H9 (cell line): Measurements from ENCODE around the gene ESX1. TPM values are rescaled to one million over a fixed set of nuclear protein-coding genes. Genes with fewer than 3 reads are reported as not detected.

ENCODE experiments used
- DNase-seq: peaks from one replicate; pipeline ENCODE4 v3.0.0-alpha.2; 2017
- H2AFZ ChIP-seq: one replicate; pipeline ENCODE4 v1.6.1; 2013; ENCODE audit warnings: mild to moderate bottlenecking, low read length, control low read depth, moderate library complexity
- H2AK5ac ChIP-seq: 2 replicates; pipeline ENCODE4 v1.6.1; 2013; ENCODE audit warnings: low read length, control low read depth, mixed read lengths; ENCODE audit not compliant: insufficient read length
- H2BK120ac ChIP-seq: one replicate; pipeline ENCODE4 v1.6.1; 2013; ENCODE audit warnings: low read depth, mild to moderate bottlenecking, low read length, control low read depth, inconsistent platforms; ENCODE audit not compliant: poor library complexity, severe bottlenecking
- H2BK12ac ChIP-seq: 2 replicates; pipeline ENCODE4 v1.6.1; 2013; ENCODE audit warnings: low read length, control low read depth, mixed read lengths, low read depth; ENCODE audit not compliant: insufficient read length
- H2BK15ac ChIP-seq: 2 replicates; pipeline ENCODE4 v1.6.1; 2013; ENCODE audit warnings: low read depth, low read length, control low read depth
- H2BK20ac ChIP-seq: one replicate; pipeline ENCODE4 v1.6.1; 2013; ENCODE audit warnings: low read depth, mild to moderate bottlenecking, low read length, control low read depth, inconsistent platforms; ENCODE audit not compliant: poor library complexity, severe bottlenecking
- H2BK5ac ChIP-seq: 2 replicates; pipeline ENCODE4 v1.6.1; 2013; ENCODE audit warnings: low read length, control low read depth, mixed read lengths; ENCODE audit not compliant: insufficient read length
- H3K14ac ChIP-seq: 2 replicates; pipeline ENCODE4 v1.6.1; 2013; ENCODE audit warnings: low read length, control low read depth; ENCODE audit not compliant: insufficient read depth
- H3K18ac ChIP-seq: 2 replicates; pipeline ENCODE4 v1.6.1; 2013; ENCODE audit warnings: low read depth, mild to moderate bottlenecking, mixed read lengths, low read length, control low read depth; ENCODE audit not compliant: insufficient read length
- H3K23ac ChIP-seq: 2 replicates; pipeline ENCODE4 v1.6.1; 2013; ENCODE audit warnings: low read length, control low read depth, mixed read lengths, low read depth; ENCODE audit not compliant: insufficient read length
- H3K23me2 ChIP-seq: 2 replicates; pipeline ENCODE4 v1.6.1; 2013; ENCODE audit warnings: low read depth, mild to moderate bottlenecking, mixed read lengths, low read length, control low read depth; ENCODE audit not compliant: insufficient read length, poor library complexity, severe bottlenecking
- H3K27ac ChIP-seq: 2 replicates; pipeline ENCODE4 v1.5.1; 2013; ENCODE audit warnings: low read length, control low read depth, mixed read lengths, low read depth; ENCODE audit not compliant: insufficient read length
- H3K27me3 ChIP-seq: 2 replicates; pipeline ENCODE4 v1.6.1; 2013; ENCODE audit warnings: low read length, control low read depth, inconsistent platforms; ENCODE audit not compliant: insufficient read depth
- H3K4ac ChIP-seq: 2 replicates; pipeline ENCODE4 v1.6.1; 2013; ENCODE audit warnings: low read depth, mild to moderate bottlenecking, control low read depth, inconsistent platforms, low read length, moderate library complexity
- H3K4me1 ChIP-seq: 2 replicates; pipeline ENCODE4 v1.6.1; 2013; ENCODE audit warnings: low read length, control low read depth, inconsistent platforms; ENCODE audit not compliant: insufficient read depth
- H3K4me2 ChIP-seq: 2 replicates; pipeline ENCODE4 v1.6.1; 2013; ENCODE audit warnings: low read length, control low read depth, mixed read lengths; ENCODE audit not compliant: insufficient read length, insufficient read depth
- H3K56ac ChIP-seq: 2 replicates; pipeline ENCODE4 v1.6.1; 2013; ENCODE audit warnings: low read depth, mild to moderate bottlenecking, mixed read lengths, low read length, control low read depth; ENCODE audit not compliant: insufficient read length
- H3K79me1 ChIP-seq: 2 replicates; pipeline ENCODE4 v1.6.1; 2013; ENCODE audit warnings: low read depth, mild to moderate bottlenecking, moderate library complexity, low read length, control low read depth, inconsistent platforms; ENCODE audit not compliant: insufficient read depth, poor library complexity, severe bottlenecking
- H3K79me2 ChIP-seq: 2 replicates; pipeline ENCODE4 v1.6.1; 2013; ENCODE audit warnings: low read length, control low read depth, inconsistent platforms; ENCODE audit not compliant: insufficient read depth
- H3K9ac ChIP-seq: 2 replicates; pipeline ENCODE4 v1.6.1; 2013; ENCODE audit warnings: low read length, control low read depth, mixed read lengths; ENCODE audit not compliant: insufficient read length; ENCODE audit errors: extremely low read depth
- H3K9me3 ChIP-seq: one replicate; pipeline ENCODE4 v1.6.1; 2013; ENCODE audit warnings: low read depth, low read length, inconsistent platforms; ENCODE audit not compliant: control insufficient read depth
- H3T11ph ChIP-seq: one replicate; pipeline ENCODE4 v1.6.1; 2013; ENCODE audit warnings: mild to moderate bottlenecking, low read length, control low read depth, inconsistent platforms
- H4K20me1 ChIP-seq: one replicate; pipeline ENCODE4 v1.6.1; 2013; ENCODE audit not compliant: control insufficient read depth, insufficient read length, insufficient read depth
- H4K5ac ChIP-seq: 2 replicates; pipeline ENCODE4 v1.6.1; 2013; ENCODE audit warnings: low read depth, mild to moderate bottlenecking, mixed read lengths, low read length, control low read depth; ENCODE audit not compliant: insufficient read length
- H4K8ac ChIP-seq: replicated peaks from 2 replicates; pipeline ENCODE4 v1.6.1; 2013; ENCODE audit warnings: low read length, control low read depth, mixed read lengths, low read depth; ENCODE audit not compliant: insufficient read length
- H4K91ac ChIP-seq: 2 replicates; pipeline ENCODE4 v1.6.1; 2013; ENCODE audit warnings: low read depth, mild to moderate bottlenecking, moderate library complexity, mixed read lengths, low read length, control low read depth; ENCODE audit not compliant: insufficient read length
- H3K27ac Mint-ChIP-seq, 3 experiments: 2 replicates in 2 of 3; 3 replicates in 1 of 3; pipeline ENCODE4 v1.8.0; 2020 to 2021; ENCODE audit warnings: mixed read lengths in 3 of 3, mild to moderate bottlenecking in 1 of 3, moderate library complexity in 1 of 3
- H3K27me3 Mint-ChIP-seq: 2 replicates; pipeline ENCODE4 v1.8.0; 2021; ENCODE audit warnings: low read depth, mild to moderate bottlenecking, moderate library complexity, mixed read lengths
- H3K36me3 Mint-ChIP-seq, 3 experiments: 2 replicates in 2 of 3; 3 replicates in 1 of 3; pipeline ENCODE4 v1.8.0; 2020 to 2021; ENCODE audit warnings: low read depth in 3 of 3, mixed read lengths in 3 of 3; ENCODE audit not compliant: insufficient read depth in 1 of 3
- H3K4me1 Mint-ChIP-seq, 2 experiments: 2 replicates each; pipeline ENCODE4 v1.8.0; 2020; ENCODE audit warnings: mixed read lengths in 2 of 2
- H3K4me3 Mint-ChIP-seq, 2 experiments: 2 replicates in 1 of 2; 3 replicates in 1 of 2; pipeline ENCODE4 v1.8.0; 2020 to 2021; ENCODE audit warnings: mild to moderate bottlenecking in 2 of 2, mixed read lengths in 2 of 2, moderate library complexity in 1 of 2
- H3K9me3 Mint-ChIP-seq, 2 experiments: 2 replicates in 1 of 2; 3 replicates in 1 of 2; pipeline ENCODE4 v1.8.0; 2020; ENCODE audit warnings: mild to moderate bottlenecking in 2 of 2, mixed read lengths in 2 of 2, moderate library complexity in 1 of 2
- CTCF ChIP-seq: fragments of 200-600 bp; sonication (generic); conservative IDR thresholded peaks from 3 replicates; pipeline ENCODE4 v1.8.0; 2021; ENCODE audit warnings: antibody characterized with exemption, mild to moderate bottlenecking
- WGBS: extraction: QIAGEN DNeasy Blood & Tissue Kit; methylation state at CpG from one replicate; pipeline ENCODE4 v1.1.7; 2013; ENCODE audit warnings: missing lambda C conversion rate, low lambda C conversion rate, mixed read lengths; ENCODE audit not compliant: insufficient read length; ENCODE audit errors: extremely low coverage; 5-methylcytosine and 5-hydroxymethylcytosine counted together
- total RNA-seq: library from RNA; stranded (reverse); gene quantifications from 2 replicates; pipeline ENCODE4 v1.2.1, GENCODE V29; 2021

ESX1 gene
- total RNA-seq, 1 experiment from 2014 or later, result not detected

GRCh38 chrX:104288961-104289360 lies 34.2 kb upstream of the ESX1 start:
- no CpG with 5 or more reads among the region's 4 CpGs for whole genome bisulfite sequencing
- H2BK120ac ChIP-seq, result no peak overlapping the region
- no peak overlapping the region for H3K23ac ChIP-seq
- H3K36me3 Mint-ChIP-seq, result peaks cover 0 to 4% (median 0%) of the 10 kb centered on the region in 3 experiments; a peak in 1 of 7 replicates
- no peak overlapping the region for H2BK5ac ChIP-seq
- H3K14ac ChIP-seq, result no peak overlapping the region
- H3K27ac ChIP-seq, result peak overlapping the region; percentile 23
- H3T11ph ChIP-seq, result no peak overlapping the region
- no peak overlapping the region for H3K4ac ChIP-seq
- no peak overlapping the region for H2BK20ac ChIP-seq
- H3K9me3 ChIP-seq, result no peaks in the 10 kb centered on the region
- H2BK12ac ChIP-seq, result no peak overlapping the region
- H4K20me1 ChIP-seq, result no peaks in the 10 kb centered on the region
- no peaks in the 10 kb centered on the region; the same call in none of the 2 replicates for H3K27me3 Mint-ChIP-seq
- H3K27me3 ChIP-seq, result no peaks in the 10 kb centered on the region
- peak overlapping the region; percentile 37 for H3K4me2 ChIP-seq
- H3K27ac Mint-ChIP-seq, result peak overlapping the region in 2 of 3 experiments; percentile 81; a peak in 4 of 7 replicates
- H2BK15ac ChIP-seq, result no peak overlapping the region
- H3K9me3 Mint-ChIP-seq, result peaks cover 0 to 75% of the 10 kb centered on the region in 2 experiments; a peak in 3 of 5 replicates
- H3K79me1 ChIP-seq, result no peaks in the 10 kb centered on the region
- H4K5ac ChIP-seq, result no peak overlapping the region
- H3K4me1 Mint-ChIP-seq, result peaks cover 48 to 65% of the 10 kb centered on the region in 2 experiments
- DNase-seq, result no peak
- H2AK5ac ChIP-seq, result no peak overlapping the region
- H3K23me2 ChIP-seq, result no peaks in the 10 kb centered on the region
- TF ChIP-seq CTCF, result no peak
- peak overlapping the region in 1 of 2 experiments; percentile 38; a peak in 3 of 5 replicates for H3K4me3 Mint-ChIP-seq
- H3K56ac ChIP-seq, result no peak overlapping the region
- no peak overlapping the region for H2AFZ ChIP-seq
- H3K79me2 ChIP-seq, result no peaks in the 10 kb centered on the region
- no peak overlapping the region for H3K18ac ChIP-seq
- H3K4me1 ChIP-seq, result peaks cover 12% of the 10 kb centered on the region; the same call in 1 of the 2 replicates
- no peak overlapping the region for H4K91ac ChIP-seq
- H3K9ac ChIP-seq, result no peak overlapping the region
- H4K8ac ChIP-seq, result no peak overlapping the region
